GM21515 (cell line): ENCODE measurements around the gene PSMD11.
"Not testable (repeated sequence)": the region's sequence is repeated elsewhere in the genome, so short reads cannot be mapped to it uniquely, and the experiment has no call there.

ENCODE experiments used
- ATAC-seq: cut with Tn5 transposase; IDR thresholded peaks from one replicate; pipeline ENCODE4 v1.9.1; 2021; ENCODE audit not compliant: unreplicated experiment

Gene PSMD11

GRCh38 chr17:32444301-32445073, at the start of gene PSMD11:
TSS of gene PSMD11 (plus strand) at chr17:32444510. CDS start at chr17:32444524, 14 bp downstream.
- peak; percentile 89 for ATAC-seq

DNA sequence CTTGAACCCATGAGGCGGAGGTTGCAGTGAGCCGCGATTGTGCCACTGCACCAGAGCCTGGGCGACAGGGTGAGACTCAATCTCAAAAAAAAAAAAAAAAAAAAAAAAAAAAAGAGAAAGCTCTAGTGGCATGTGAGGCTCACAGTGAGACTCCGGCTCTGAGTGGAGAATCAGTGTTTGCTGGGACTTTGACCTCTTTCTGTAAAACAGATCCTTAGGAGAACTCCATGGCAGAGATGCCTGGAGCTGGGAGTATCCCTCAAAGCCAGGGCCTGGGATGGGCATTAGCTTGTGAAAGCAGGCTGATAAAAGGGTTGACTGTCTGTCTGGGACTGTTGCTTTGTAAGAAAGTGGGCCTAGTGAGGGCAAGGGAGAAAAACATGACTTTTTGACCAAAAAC, 48.0 kb upstream of the PSMD11 start:
- no peak for ATAC-seq

GRCh38 chr17:32398946-32399345, 45.4 kb upstream of the PSMD11 start:
- ATAC-seq = no peak

GRCh38 chr17:32410085-32410484, 34.2 kb upstream of the PSMD11 start:
- ATAC-seq = not testable (repeated sequence)

- no peak for ATAC-seq
These were observed 17.4 kb upstream of the PSMD11 start for GRCh38 chr17:32426894-32427293.

DNA sequence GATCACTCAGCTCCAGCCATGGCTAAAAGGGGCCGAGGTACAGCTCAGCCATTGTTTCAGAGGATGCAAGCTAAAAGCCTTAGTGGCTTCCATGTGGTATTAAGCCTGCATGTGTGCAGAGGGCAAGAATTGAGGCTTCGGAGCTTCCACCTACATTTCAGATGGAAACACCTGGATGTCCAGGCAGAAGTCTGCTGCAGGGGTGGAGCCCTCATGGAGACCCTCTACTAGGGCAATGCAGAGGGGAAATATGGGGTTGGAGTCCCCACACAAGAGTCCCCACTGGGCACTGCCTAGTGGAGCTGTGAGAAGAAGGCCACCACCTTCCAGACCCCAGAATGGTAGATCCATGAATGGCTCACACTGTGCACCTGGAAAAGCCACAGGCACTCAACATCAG, 14.7 kb upstream of the PSMD11 start:
- ATAC-seq = no peak

DNA sequence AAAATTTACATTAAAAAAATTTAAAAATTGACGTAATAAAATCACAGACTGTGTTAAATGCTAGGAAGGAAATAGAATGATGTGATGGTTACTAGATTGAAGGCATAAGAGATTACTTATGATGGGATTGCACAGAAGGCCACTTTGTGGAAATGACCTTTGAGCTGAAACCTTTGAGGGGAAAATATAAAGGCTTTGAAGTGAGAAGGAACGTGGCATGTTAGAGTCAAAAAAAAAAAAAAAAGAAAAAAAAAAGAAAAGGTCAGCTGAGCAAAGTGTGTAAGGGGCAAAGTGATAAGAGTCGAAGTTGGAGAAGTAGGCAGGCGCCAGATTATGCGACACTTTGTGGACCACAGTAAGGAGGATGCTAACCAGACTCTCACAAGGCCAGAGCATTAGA, 3.6 kb upstream of the PSMD11 start:
- ATAC-seq = no peak

DNA sequence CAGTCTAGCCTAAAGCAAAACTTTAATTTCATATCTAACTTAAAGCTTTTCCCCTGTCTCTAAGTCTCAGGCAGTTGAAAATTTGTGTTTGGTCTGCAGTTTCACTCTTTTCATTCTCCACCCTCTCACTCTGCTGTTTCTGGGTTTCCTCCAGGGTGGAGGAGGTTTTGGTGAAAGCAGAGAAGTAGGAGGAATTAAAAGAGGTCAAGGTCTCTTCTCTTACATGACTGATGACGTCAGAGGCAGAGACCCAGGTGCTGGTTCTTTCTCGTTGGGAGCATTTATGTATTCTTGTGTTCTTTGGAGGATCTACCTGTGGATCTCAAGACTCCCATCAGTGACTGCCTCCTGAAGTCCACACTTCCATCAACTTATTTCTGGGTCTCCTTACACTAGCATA, 2.4 kb upstream of the PSMD11 start:
- ATAC-seq = no peak

GRCh38 chr17:32443827-32444300, 446 bp upstream of the PSMD11 start:
- no peak for ATAC-seq

GRCh38 chr17:32445074-32445415, 735 bp downstream of the PSMD11 start:
- peak; percentile 8 for ATAC-seq

- no peak for ATAC-seq
These were observed 1.2 kb downstream of the PSMD11 start for GRCh38 chr17:32445497-32445896.

- ATAC-seq = no peak
These were observed 1.7 kb downstream of the PSMD11 start for GRCh38 chr17:32445971-32446370.

DNA sequence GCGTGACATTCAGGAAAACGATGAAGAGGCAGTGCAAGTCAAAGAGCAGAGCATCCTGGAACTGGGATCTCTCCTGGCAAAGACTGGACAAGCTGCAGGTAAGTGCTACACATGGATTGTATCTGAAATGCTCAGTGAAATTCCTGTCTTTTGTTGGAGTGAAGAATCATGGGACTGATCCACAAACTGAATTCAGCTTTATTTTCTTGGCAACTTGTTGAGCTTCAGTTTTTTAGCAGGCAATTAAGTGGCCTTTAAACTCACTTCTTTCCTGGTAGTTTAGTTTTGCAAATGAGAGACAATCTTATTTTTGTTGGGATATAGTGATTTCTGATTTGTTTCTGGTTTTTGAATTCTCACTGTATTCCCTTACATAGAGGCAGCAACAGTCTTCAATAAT, 2.6 kb downstream of the PSMD11 start:
- ATAC-seq = no peak

GRCh38 chr17:32449963-32450362, 5.7 kb downstream of the PSMD11 start:
- no peak for ATAC-seq

- ATAC-seq = not testable (repeated sequence)
These were observed 6.1 kb downstream of the PSMD11 start for GRCh38 chr17:32450379-32450778.

GRCh38 chr17:32451879-32452278, 7.6 kb downstream of the PSMD11 start:
- no peak for ATAC-seq

GRCh38 chr17:32452281-32452680, 8.0 kb downstream of the PSMD11 start:
- no peak for ATAC-seq

GRCh38 chr17:32453370-32453769, 9.1 kb downstream of the PSMD11 start:
- no peak for ATAC-seq

DNA sequence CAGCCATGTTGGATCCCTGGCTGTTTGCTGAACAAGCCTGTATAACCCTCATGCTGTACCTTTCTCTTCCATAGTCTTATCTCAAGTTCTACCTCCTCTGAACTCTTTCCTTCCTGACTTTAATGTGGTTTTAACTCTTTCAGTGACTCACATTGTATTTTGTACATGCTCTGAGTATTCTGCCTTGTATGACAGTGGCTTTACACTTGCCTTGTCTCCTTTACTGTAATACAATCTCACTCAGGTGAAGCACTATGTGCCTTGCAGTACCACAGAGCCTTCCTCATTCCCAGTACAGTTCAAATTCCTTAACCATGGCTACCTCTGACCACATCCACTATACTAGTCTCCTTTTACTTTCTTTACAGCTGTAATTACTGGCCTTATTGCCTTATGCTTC, 14.1 kb downstream of the PSMD11 start:
- no peak for ATAC-seq

- ATAC-seq = no peak
These were observed 15.7 kb downstream of the PSMD11 start for GRCh38 chr17:32460054-32460453.

GRCh38 chr17:32461498-32461852, 17.2 kb downstream of the PSMD11 start:
- no peak for ATAC-seq

GRCh38 chr17:32461853-32462617, 17.7 kb downstream of the PSMD11 start:
- ATAC-seq = no peak
